SK-N-SH (cell line): ENCODE measurements around the gene SCTR. TPM values are rescaled to one million over a fixed set of nuclear protein-coding genes. Genes with fewer than 3 reads are reported as not detected.

Source experiments
- CTCF ChIA-PET: fragments of 300-600, 350-600 bp; formaldehyde crosslinking; extraction: SDS; loops from one replicate; lab custom pipeline; 2021; lab: Yijun Ruan, JAX
- POLR2A ChIA-PET: fragments of 350-600 bp; sonication (Branson Sonifier 250); formaldehyde crosslinking; extraction: SDS; loops from one replicate; lab custom pipeline; 2020; ENCODE audit warnings: antibody characterized with exemption, inconsistent platforms; lab: Yijun Ruan, JAX
- DNase-seq: peaks from one replicate; pipeline ENCODE4 v3.0.0; 2012
- H2AFZ ChIP-seq: fragments of 200-600 bp; sonication (generic); 2 replicates; pipeline ENCODE4 v1.8.1; 2016; ENCODE audit warnings: antibody characterized with exemption, mild to moderate bottlenecking, low read depth
- H3F3A ChIP-seq: fragments of 200-600 bp; sonication (generic); replicated peaks from 2 replicates; pipeline ENCODE3; 2016; ENCODE audit warnings: antibody characterized with exemption, mild to moderate bottlenecking; ENCODE audit not compliant: insufficient read depth
- H3K27ac ChIP-seq, 2 experiments: fragments of 200-500 bp in 1 of 2; fragments of 200-600 bp in 1 of 2; sonication (Bioruptor generic) in 1 of 2; sonication (generic), shearing (Covaris generic) in 1 of 2; 2 replicates each; pipeline versions ENCODE4 v1.5.1 to v1.6.1; 2014 to 2016; ENCODE audit warnings: low read depth in 2 of 2, inconsistent platforms in 1 of 2, low read length in 1 of 2, mild to moderate bottlenecking in 1 of 2, mixed read lengths in 1 of 2
- H3K27me3 ChIP-seq: fragments of 200-600 bp; sonication (generic), shearing (Covaris generic); 2 replicates; pipeline ENCODE4 v1.6.1; 2016; ENCODE audit warnings: mixed run types; ENCODE audit not compliant: insufficient read depth
- H3K36me3 ChIP-seq, 2 experiments: fragments of 200-500 bp in 1 of 2; fragments of 200-600 bp in 1 of 2; sonication (Bioruptor generic) in 1 of 2; sonication (generic) in 1 of 2; replicated peaks in 1 of 2; 2 replicates each; pipeline versions ENCODE3 to v1.5.1; 2014 to 2016; ENCODE audit warnings: low read length in 1 of 2, mild to moderate bottlenecking in 1 of 2; ENCODE audit not compliant: insufficient read depth in 2 of 2, control insufficient read depth in 1 of 2
- H3K4me1 ChIP-seq, 2 experiments: fragments of 200-500 bp in 1 of 2; fragments of 200-600 bp in 1 of 2; sonication (Bioruptor generic) in 1 of 2; sonication (generic), shearing (Covaris generic) in 1 of 2; 2 replicates each; pipeline versions ENCODE4 v1.5.1 to v1.6.1; 2014 to 2016; ENCODE audit warnings: low read depth in 1 of 2, low read length in 1 of 2, mixed run types in 1 of 2; ENCODE audit not compliant: insufficient read depth in 2 of 2, control insufficient read depth in 1 of 2
- H3K4me2 ChIP-seq: fragments of 200-600 bp; sonication (generic), shearing (Covaris generic); 2 replicates; pipeline ENCODE4 v1.6.1; 2017; ENCODE audit warnings: mixed run types
- H3K4me3 ChIP-seq, 2 experiments: fragments of 200-500 bp in 1 of 2; fragments of 200-600 bp in 1 of 2; sonication (Bioruptor generic) in 1 of 2; sonication (generic), shearing (Covaris generic) in 1 of 2; 2 replicates each; pipeline versions ENCODE4 v1.5.1 to v1.8.1; 2014 to 2016; ENCODE audit warnings: low read depth in 2 of 2, inconsistent platforms in 1 of 2, low read length in 1 of 2, mild to moderate bottlenecking in 1 of 2, mixed read lengths in 1 of 2, moderate library complexity in 1 of 2
- H3K79me2 ChIP-seq: fragments of 200-600 bp; sonication (generic); 2 replicates; pipeline ENCODE4 v1.8.1; 2017; ENCODE audit warnings: mild to moderate bottlenecking; ENCODE audit not compliant: insufficient read depth
- H3K9ac ChIP-seq: fragments of 200-600 bp; sonication (generic); 2 replicates; pipeline ENCODE4 v1.6.1; 2017; ENCODE audit warnings: mixed run types
- H3K9me2 ChIP-seq: fragments of 200-600 bp; sonication (generic); 2 replicates; pipeline ENCODE4 v1.6.1; 2017; ENCODE audit warnings: mixed run types
- H3K9me3 ChIP-seq: fragments of 200-600 bp; sonication (generic); 2 replicates; pipeline ENCODE4 v1.6.1; 2017; ENCODE audit warnings: mixed run types, mild to moderate bottlenecking, moderate library complexity
- H4K20me1 ChIP-seq: fragments of 200-600 bp; sonication (generic); 2 replicates; pipeline ENCODE4 v1.6.1; 2017; ENCODE audit warnings: mild to moderate bottlenecking, mixed run types; ENCODE audit not compliant: insufficient read depth
- CHD2 ChIP-seq: fragments of 150-350 bp; IDR thresholded peaks from 2 replicates; pipeline ENCODE4 v1.6.1; 2018; ENCODE audit warnings: low read length; ENCODE audit not compliant: partially characterized antibody
- ELF1 ChIP-seq: IDR thresholded peaks from 2 replicates; pipeline ENCODE4 v1.4.0; 2012
- EP300 ChIP-seq, 2 experiments: IDR thresholded peaks; 2 replicates each; pipeline versions ENCODE4 v1.4.0 to v1.6.1; 2012; ENCODE audit warnings: borderline replicate concordance in 1 of 2, low read depth in 1 of 2, low read length in 1 of 2
- GABPA ChIP-seq: IDR thresholded peaks from 2 replicates; pipeline ENCODE4 v1.4.0; 2012; ENCODE audit warnings: low read depth, mild to moderate bottlenecking
- GATA2 ChIP-seq: sonication (generic); formaldehyde crosslinking; IDR thresholded peaks from 2 replicates; pipeline ENCODE4 v1.5.0; 2020; ENCODE audit warnings: mild to moderate bottlenecking, missing genetic modification reagents
- MAX ChIP-seq: IDR thresholded peaks from 2 replicates; pipeline ENCODE4 v1.4.0; 2012; ENCODE audit warnings: low read depth
- MEF2A ChIP-seq: IDR thresholded peaks from 2 replicates; pipeline ENCODE4 v1.4.0; 2012; ENCODE audit warnings: low read depth, borderline replicate concordance
- NFIC ChIP-seq: IDR thresholded peaks from 2 replicates; pipeline ENCODE4 v1.4.0; 2012; ENCODE audit warnings: borderline replicate concordance
- PBX3 ChIP-seq: IDR thresholded peaks from 2 replicates; pipeline ENCODE4; 2012
- RAD21 ChIP-seq: IDR thresholded peaks from 2 replicates; pipeline ENCODE4 v1.6.1; 2012; ENCODE audit warnings: mild to moderate bottlenecking, low read length
- SIN3A ChIP-seq: IDR thresholded peaks from 2 replicates; pipeline ENCODE4 v1.6.1; 2012; ENCODE audit warnings: low read depth, mild to moderate bottlenecking, low read length, moderate library complexity, borderline replicate concordance
- TAF1 ChIP-seq: IDR thresholded peaks from 2 replicates; pipeline ENCODE4 v1.6.1; 2012; ENCODE audit warnings: low read depth, mild to moderate bottlenecking, low read length, moderate library complexity, borderline replicate concordance
- USF1 ChIP-seq: IDR thresholded peaks from 2 replicates; pipeline ENCODE4 v1.4.0; 2012; ENCODE audit warnings: low read depth, borderline replicate concordance
- ZBTB33 ChIP-seq: IDR thresholded peaks from 2 replicates; pipeline ENCODE4 v1.4.0; 2012; ENCODE audit warnings: low read depth, borderline replicate concordance
- WGBS: methylation state at CpG from one replicate; pipeline ENCODE4 v1.1.6; 2017; ENCODE audit warnings: low lambda C conversion rate; 5-methylcytosine and 5-hydroxymethylcytosine counted together
- polyA plus RNA-seq, 3 experiments: library from polyadenylated mRNA; depleted of rRNA; stranded (reverse); fragments of >200 nt; gene quantifications; 2 replicates each; pipeline ENCODE4 v1.2.3, GENCODE V29; 2012
- TF ChIP-seq, protein P1 (sequence below): fragments of 200-600 bp; sonication (generic); IDR thresholded peaks from 2 replicates; pipeline ENCODE4 v1.6.1; 2017; ENCODE audit warnings: antibody characterized with exemption, mild to moderate bottlenecking, moderate library complexity

SCTR gene
- polyA plus RNA-seq, 1 of the 3 experiments (the other 2 are of a cell fraction): not detected

DNA sequence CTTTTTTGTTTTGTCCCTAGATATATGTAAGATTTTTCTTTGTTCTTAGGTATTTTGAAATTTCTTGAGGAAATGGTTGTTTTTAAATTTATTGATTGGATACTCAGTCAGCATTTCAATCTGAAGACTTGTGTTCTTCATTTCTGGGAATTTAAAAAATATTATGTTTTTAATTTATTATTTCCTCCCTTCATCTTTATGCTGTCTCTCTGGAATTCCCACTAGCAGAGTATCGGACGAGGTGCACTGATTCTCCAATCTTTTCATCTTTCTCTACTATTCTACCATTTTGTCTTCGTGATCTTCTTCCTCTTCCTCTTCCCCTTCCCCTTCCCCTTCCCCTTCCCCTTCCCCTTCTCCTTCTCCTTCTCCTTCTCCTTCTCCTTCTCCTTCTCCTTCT, 12.3 kb downstream of the SCTR start (continued):
- no peak for TF ChIP-seq CHD2
- no peak for TF ChIP-seq ZBTB33
- no peak for TF ChIP-seq PBX3
- TF ChIP-seq NFIC: no peak
- TF ChIP-seq SIN3A: no peak
- TF ChIP-seq, protein P1, sequence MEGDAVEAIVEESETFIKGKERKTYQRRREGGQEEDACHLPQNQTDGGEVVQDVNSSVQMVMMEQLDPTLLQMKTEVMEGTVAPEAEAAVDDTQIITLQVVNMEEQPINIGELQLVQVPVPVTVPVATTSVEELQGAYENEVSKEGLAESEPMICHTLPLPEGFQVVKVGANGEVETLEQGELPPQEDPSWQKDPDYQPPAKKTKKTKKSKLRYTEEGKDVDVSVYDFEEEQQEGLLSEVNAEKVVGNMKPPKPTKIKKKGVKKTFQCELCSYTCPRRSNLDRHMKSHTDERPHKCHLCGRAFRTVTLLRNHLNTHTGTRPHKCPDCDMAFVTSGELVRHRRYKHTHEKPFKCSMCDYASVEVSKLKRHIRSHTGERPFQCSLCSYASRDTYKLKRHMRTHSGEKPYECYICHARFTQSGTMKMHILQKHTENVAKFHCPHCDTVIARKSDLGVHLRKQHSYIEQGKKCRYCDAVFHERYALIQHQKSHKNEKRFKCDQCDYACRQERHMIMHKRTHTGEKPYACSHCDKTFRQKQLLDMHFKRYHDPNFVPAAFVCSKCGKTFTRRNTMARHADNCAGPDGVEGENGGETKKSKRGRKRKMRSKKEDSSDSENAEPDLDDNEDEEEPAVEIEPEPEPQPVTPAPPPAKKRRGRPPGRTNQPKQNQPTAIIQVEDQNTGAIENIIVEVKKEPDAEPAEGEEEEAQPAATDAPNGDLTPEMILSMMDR: no peak

DNA sequence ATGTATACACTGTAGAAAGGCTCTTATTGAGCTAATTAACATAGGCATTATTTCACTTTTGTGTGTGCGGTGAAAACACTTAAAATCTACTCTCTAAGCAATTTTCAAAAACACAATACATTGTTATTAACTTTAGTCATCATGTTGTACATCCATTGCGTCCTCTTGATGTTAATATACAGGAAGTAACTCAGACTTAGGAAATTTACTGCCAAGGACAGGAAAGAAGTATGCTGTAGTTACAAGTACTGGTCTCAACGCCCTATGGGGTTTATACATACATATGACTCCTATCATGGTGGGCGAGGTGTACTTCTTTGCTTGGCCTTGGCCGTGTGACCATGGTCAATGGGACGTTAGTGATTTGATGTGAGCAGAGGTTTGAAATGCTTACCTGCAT, 15.5 kb downstream of the SCTR start:
- no peak overlapping the region for H3K27ac ChIP-seq
- no peaks in the 10 kb centered on the region for H3K79me2 ChIP-seq
- H2AFZ ChIP-seq: no peak overlapping the region
- no peak for DNase-seq
- no peaks in the 10 kb centered on the region for H3K4me1 ChIP-seq
- H3K36me3 ChIP-seq: no peaks in the 10 kb centered on the region
- H3F3A ChIP-seq: no peaks in the 10 kb centered on the region
- 47% methylated on average over 6 of the region's 6 CpGs for WGBS
- H3K4me3 ChIP-seq: no peak overlapping the region
- H4K20me1 ChIP-seq: no peaks in the 10 kb centered on the region
- no peaks in the 10 kb centered on the region for H3K27me3 ChIP-seq
- H3K9me2 ChIP-seq: no peaks in the 10 kb centered on the region
- H3K9ac ChIP-seq: no peak overlapping the region
- H3K9me3 ChIP-seq: no peaks in the 10 kb centered on the region
- CTCF ChIA-PET: interaction anchor here (1.5 kb wide), 1 partner anchor 17 kb away, joined by 3 read pairs; no protein-coding TSS in a partner anchor
- TF ChIP-seq GATA2 (CRISPR knock-in tag) (no peak), MAX (no peak), TAF1 (no peak), USF1 (no peak), EP300 (IDR thresholded peaks at IDR 0.05; ENCODE audit: borderline replicate concordance in 1 of 2, low read depth in 1 of 2, low read length in 1 of 2) (no peak), ELF1 (no peak), RAD21 (no peak), PBX3 (no peak), MEF2A (no peak), GABPA (no peak)
- TF ChIP-seq, all 33 proteins: peak for 0
- POLR2A ChIA-PET: no interaction called here
- no peak overlapping the region for H3K4me2 ChIP-seq
